K562 (cell line): ENCODE measurements around the gene COL4A2. TPM values are rescaled to one million over a fixed set of nuclear protein-coding genes. Genes with fewer than 3 reads are reported as not detected.

Experiments
- ARID1B ChIP-seq: fragments of 450-650 bp; IDR thresholded peaks from 2 replicates; pipeline ENCODE4 v1.6.1; 2016; ENCODE audit warnings: antibody characterized with exemption, mild to moderate bottlenecking, inconsistent platforms
- CBFA2T2 ChIP-seq: fragments of 450-650 bp; conservative IDR thresholded peaks from 2 replicates; pipeline ENCODE4 v1.6.1; 2017; ENCODE audit warnings: mild to moderate bottlenecking
- CEBPZ ChIP-seq: fragments of 150-350 bp; IDR thresholded peaks from 2 replicates; pipeline ENCODE4 v1.6.1; 2014; ENCODE audit warnings: low read depth, mild to moderate bottlenecking, low read length, borderline replicate concordance
- CREB1 ChIP-seq, 2 experiments: sonication (generic) in 1 of 2; formaldehyde crosslinking in 1 of 2; IDR thresholded peaks; 2 replicates each; pipeline versions ENCODE4 v1.6.1 to v1.8.0; 2012 to 2022; ENCODE audit warnings: inconsistent platforms in 1 of 2, mild to moderate bottlenecking in 1 of 2, missing genetic modification reagents in 1 of 2, moderate library complexity in 1 of 2
- KHSRP ChIP-seq: fragments of 450-650 bp; IDR thresholded peaks from 2 replicates; pipeline ENCODE4 v1.6.1; 2017
- NCOA1 ChIP-seq: fragments of 450-650 bp; IDR thresholded peaks from 2 replicates; pipeline ENCODE4 v1.6.1; 2016; ENCODE audit warnings: low read depth
- RBFOX2 ChIP-seq: fragments of 200-400 bp; formaldehyde crosslinking; IDR thresholded peaks from 2 replicates; pipeline ENCODE4 v1.6.1; 2017; ENCODE audit warnings: low read depth, mild to moderate bottlenecking, low read length, moderate library complexity
- RREB1 ChIP-seq: fragments of 250-450 bp; sonication (Bioruptor Pico); IDR thresholded peaks from 2 replicates; pipeline ENCODE4 v1.4.0; 2020
- SAP30 ChIP-seq: fragments of 200-600 bp; sonication (generic); IDR thresholded peaks from 2 replicates; pipeline ENCODE4 v1.6.1; 2012; ENCODE audit warnings: borderline replicate concordance, low read depth, mild to moderate bottlenecking, moderate library complexity, low read length, control low read depth, inconsistent platforms; ENCODE audit not compliant: insufficient read depth, poor library complexity, severe bottlenecking
- STAT6 ChIP-seq: sonication (generic); formaldehyde crosslinking; IDR thresholded peaks from 2 replicates; pipeline ENCODE4 v1.8.1; 2023; ENCODE audit warnings: mild to moderate bottlenecking, missing genetic modification reagents
- SUPT5H ChIP-seq: fragments of 450-650 bp; IDR thresholded peaks from 2 replicates; pipeline ENCODE4 v1.6.1; 2016
- TCF3 ChIP-seq: sonication (generic); formaldehyde crosslinking; IDR thresholded peaks from 2 replicates; pipeline ENCODE4 v1.4.0; 2020; ENCODE audit warnings: mild to moderate bottlenecking, missing genetic modification reagents
- TEAD4 ChIP-seq, 2 experiments: sonication (generic) in 1 of 2; formaldehyde crosslinking in 1 of 2; IDR thresholded peaks; 2 replicates each; pipeline versions ENCODE4 v1.6.1 to v1.8.0; 2012 to 2022; ENCODE audit warnings: borderline replicate concordance in 1 of 2, inconsistent platforms in 1 of 2, low read length in 1 of 2, mild to moderate bottlenecking in 1 of 2, missing genetic modification reagents in 1 of 2
- ZC3H8 ChIP-seq: fragments of 450-650 bp; IDR thresholded peaks from 2 replicates; pipeline ENCODE4 v1.6.1; 2017
- ZNF699 ChIP-seq: fragments of 250-450 bp; sonication (Bioruptor Pico); IDR thresholded peaks from 2 replicates; pipeline ENCODE4 v1.8.0; 2021; ENCODE audit warnings: mild to moderate bottlenecking, moderate library complexity; ENCODE audit not compliant: insufficient replicate concordance
- polyA plus RNA-seq, 8 experiments: library from polyadenylated mRNA; depleted of rRNA in 4 of 8; stranded (reverse) in 5 of 8; unstranded in 3 of 8; fragments of >200 nt; fragmentation: Nextera tagmentation in 2 of 8; fragmentation: Illumina TruSeq in 1 of 8; extraction: Ambion mirVana in 2 of 8; extraction: Trizol in 1 of 8; gene quantifications; 2 replicates each; pipeline versions ENCODE4 v1.2.1 to v1.2.3, GENCODE V29; 2011 to 2014; ENCODE audit warnings: inconsistent platforms in 1 of 8, missing spikeins in 1 of 8
- total RNA-seq, 7 experiments: library from RNA; depleted of rRNA in 6 of 7; stranded (reverse); fragments of >200 nt in 6 of 7; fragmentation: Illumina TruSeq in 2 of 7; extraction: Trizol in 2 of 7; gene quantifications; 2 replicates each; pipeline versions ENCODE4 v1.2.1 to v1.2.3, GENCODE V29; 2011 to 2021; ENCODE audit warnings: low replicate concordance in 1 of 7

COL4A2 gene
- total and polyA plus RNA-seq, 9 of the 15 experiments (the other 6 are each of a cell fraction or from before 2014, with no cell fraction given): 0.13 to 15.2 (median 8.1) TPM

- TF ChIP-seq RREB1 (CRISPR knock-in tag) (no peak), CREB1 (IDR thresholded peaks at IDR 0.05) (no peak), CREB1 (CRISPR knock-in tag; IDR thresholded peaks at IDR 0.05) (no peak), NCOA1 (no peak), TCF3 (CRISPR knock-in tag) (peak; percentile 43), SUPT5H (no peak), RBFOX2 (no peak), KHSRP (no peak), CEBPZ (no peak), ZNF699 (CRISPR knock-in tag) (no peak), ZC3H8 (no peak), ARID1B (no peak), STAT6 (CRISPR knock-in tag) (no peak), CBFA2T2 (peak; percentile 45), SAP30 (no peak), TEAD4 (IDR thresholded peaks at IDR 0.05; ENCODE audit: low read length) (peak; percentile 46; the same call in 1 of the 2 replicates), TEAD4 (CRISPR knock-in tag; IDR thresholded peaks at IDR 0.05; ENCODE audit: borderline replicate concordance) (no peak)
These were observed 47.8 kb downstream of the COL4A2 start (continued) for GRCh38 chr13:110354715-110355473.
